ENCODE results near the gene CYB561A3. TPM values are rescaled to one million over a fixed set of nuclear protein-coding genes. Genes with fewer than 3 reads are reported as not detected.

The CYB561A3 gene
- total RNA-seq, 3 donors from 2014 or later (not counting 1 experiment from before 2014, with no cell fraction given): 24.6 to 33.5 (median 30.2) TPM

GRCh38 chr11:61361237-61361740, 393 bp downstream of the CYB561A3 start:
- H3K27me3 Mint-ChIP-seq (ENCODE audit: low read depth in 2 of 2): no peaks in the 10 kb centered on the region
- H3K36me3 ChIP-seq (ENCODE audit: control insufficient read depth, insufficient read depth, low read length): peaks cover 18% of the 10 kb centered on the region
- H3K4me1 Mint-ChIP-seq: peaks cover 21 to 26% of the 10 kb centered on the region in 2 donors
- WGBS (ENCODE audit: insufficient coverage): 7% methylated on average over 22 of the region's 22 CpGs
- H3K4me3 Mint-ChIP-seq: peak overlapping the region; percentile 99
- no peaks in the 10 kb centered on the region for H3K9me3 ChIP-seq (ENCODE audit: control insufficient read depth, insufficient read depth, low read length)
- peak overlapping the region; percentile 94 to 98 for H3K27ac Mint-ChIP-seq
- no peak for ATAC-seq
- intact Hi-C loops (cut with micrococcal nuclease): loop anchor here (2.0 kb wide), 1 partner anchor 32 kb away; the partner anchor contains the start of gene TMEM216
- no peak for TF ChIP-seq CTCF (IDR thresholded peaks at IDR 0.05)
- H3K4me1 ChIP-seq (ENCODE audit: control insufficient read depth, insufficient read depth, low read length): peaks cover 48% of the 10 kb centered on the region
- H3K9me3 Mint-ChIP-seq: no peaks in the 10 kb centered on the region
- H3K27ac ChIP-seq (ENCODE audit: low read length): peak overlapping the region; percentile 96
- H3K27me3 ChIP-seq (ENCODE audit: control insufficient read depth, insufficient read depth, low read length): no peaks in the 10 kb centered on the region
- H3K4me3 ChIP-seq (ENCODE audit: low read length): peak overlapping the region; percentile 90
- no peaks in the 10 kb centered on the region for H3K36me3 Mint-ChIP-seq
- no peak for DNase-seq

DNA sequence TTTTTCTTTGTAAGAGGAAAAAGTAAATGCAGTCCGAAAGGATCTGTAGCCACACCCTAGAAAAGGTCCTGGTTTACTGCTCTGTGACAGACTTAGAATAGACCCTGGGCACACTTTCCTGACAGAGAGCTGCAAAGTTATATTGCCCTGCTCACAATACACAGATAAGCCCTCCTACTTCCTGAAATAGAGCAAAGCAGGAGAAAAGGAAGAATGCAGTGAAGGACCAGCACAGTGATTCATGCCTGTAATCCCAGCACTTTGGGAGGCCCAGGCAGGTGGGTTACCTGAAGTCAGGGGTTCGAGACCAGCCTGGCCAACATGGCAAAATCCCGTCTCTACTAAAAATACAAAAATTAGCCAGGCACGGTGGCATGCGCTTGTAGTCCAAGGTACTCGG, 2.2 kb downstream of the CYB561A3 start:
- peaks cover 48% of the 10 kb centered on the region for H3K4me1 ChIP-seq (ENCODE audit: control insufficient read depth, insufficient read depth, low read length)
- peak overlapping the region; percentile 16 for H3K27ac ChIP-seq (ENCODE audit: low read length)
- ATAC-seq (no peak), DNase-seq (no peak)
- H3K4me3 Mint-ChIP-seq: peak overlapping the region; percentile 42
- H3K27me3 Mint-ChIP-seq (ENCODE audit: low read depth in 2 of 2): no peaks in the 10 kb centered on the region
- peaks cover 7% of the 10 kb centered on the region for H3K36me3 ChIP-seq (ENCODE audit: control insufficient read depth, insufficient read depth, low read length)
- no peaks in the 10 kb centered on the region for H3K36me3 Mint-ChIP-seq
- no peak overlapping the region for H3K4me3 ChIP-seq (ENCODE audit: low read length)
- no peaks in the 10 kb centered on the region for H3K9me3 Mint-ChIP-seq
- TF ChIP-seq CTCF (IDR thresholded peaks at IDR 0.05): no peak
- H3K4me1 Mint-ChIP-seq: peaks cover 21 to 26% of the 10 kb centered on the region in 2 donors
- no peak overlapping the region for H3K27ac Mint-ChIP-seq
- H3K9me3 ChIP-seq (ENCODE audit: control insufficient read depth, insufficient read depth, low read length): no peaks in the 10 kb centered on the region
- intact Hi-C loops (cut with micrococcal nuclease): no loop called here
- no peaks in the 10 kb centered on the region for H3K27me3 ChIP-seq (ENCODE audit: control insufficient read depth, insufficient read depth, low read length)
- 84% methylated on average over 6 of the region's 6 CpGs for WGBS (ENCODE audit: insufficient coverage)

GRCh38 chr11:61358566-61358965, 3.1 kb downstream of the CYB561A3 start:
- H3K36me3 Mint-ChIP-seq: no peaks in the 10 kb centered on the region
- Histone ChIP-seq H3K4me3 (ENCODE audit: low read length) (no peak overlapping the region), H3K4me1 (ENCODE audit: control insufficient read depth, insufficient read depth, low read length) (peaks cover 48% of the 10 kb centered on the region), H3K27me3 (ENCODE audit: control insufficient read depth, insufficient read depth, low read length) (no peaks in the 10 kb centered on the region), H3K36me3 (ENCODE audit: control insufficient read depth, insufficient read depth, low read length) (peaks cover 4% of the 10 kb centered on the region), H3K27ac (ENCODE audit: low read length) (no peak overlapping the region), H3K9me3 (ENCODE audit: control insufficient read depth, insufficient read depth, low read length) (no peaks in the 10 kb centered on the region)
- no peak overlapping the region for H3K4me3 Mint-ChIP-seq
- DNase-seq (no peak), ATAC-seq (no peak)
- intact Hi-C loops (cut with micrococcal nuclease): no loop called here
- no peaks in the 10 kb centered on the region for H3K27me3 Mint-ChIP-seq (ENCODE audit: low read depth in 2 of 2)
- H3K9me3 Mint-ChIP-seq: no peaks in the 10 kb centered on the region
- H3K4me1 Mint-ChIP-seq: peaks cover 17 to 27% of the 10 kb centered on the region in 2 donors
- 88% methylated on average over 8 of the region's 11 CpGs for WGBS (ENCODE audit: insufficient coverage)
- H3K27ac Mint-ChIP-seq: no peak overlapping the region
- TF ChIP-seq CTCF (IDR thresholded peaks at IDR 0.05): no peak

- H3K36me3 ChIP-seq (ENCODE audit: control insufficient read depth, insufficient read depth, low read length): peaks cover 9% of the 10 kb centered on the region
- Mint-ChIP-seq H3K27ac (no peak overlapping the region), H3K27me3 (ENCODE audit: low read depth in 2 of 2) (no peaks in the 10 kb centered on the region), H3K36me3 (no peaks in the 10 kb centered on the region), H3K9me3 (no peaks in the 10 kb centered on the region), H3K4me1 (peaks cover 10 to 23% of the 10 kb centered on the region in 2 donors), H3K4me3 (no peak overlapping the region)
- no peaks in the 10 kb centered on the region for H3K27me3 ChIP-seq (ENCODE audit: control insufficient read depth, insufficient read depth, low read length)
- H3K4me1 ChIP-seq (ENCODE audit: control insufficient read depth, insufficient read depth, low read length): peaks cover 44% of the 10 kb centered on the region
- H3K27ac ChIP-seq (ENCODE audit: low read length): peak overlapping the region; percentile 72
- no peaks in the 10 kb centered on the region for H3K9me3 ChIP-seq (ENCODE audit: control insufficient read depth, insufficient read depth, low read length)
- intact Hi-C loops (cut with micrococcal nuclease): no loop called here
- 85% methylated on average over 6 of the region's 6 CpGs for WGBS (ENCODE audit: insufficient coverage)
- no peak for TF ChIP-seq CTCF (IDR thresholded peaks at IDR 0.05)
- DNase-seq (no peak), ATAC-seq (no peak)
- no peak overlapping the region for H3K4me3 ChIP-seq (ENCODE audit: low read length)
Measured at GRCh38 chr11:61357894-61358239, 3.8 kb downstream of the CYB561A3 start.
